ENCODE data around the gene PRMT3. TPM values are rescaled to one million over a fixed set of nuclear protein-coding genes. Genes with fewer than 3 reads are reported as not detected.
"Not testable (repeated sequence)": the region's sequence is repeated elsewhere in the genome, so short reads cannot be mapped to it uniquely, and the experiment has no call there.

The PRMT3 gene
- total and polyA plus RNA-seq, 7 donors, result 6.3 to 23.2 (median 17.2) TPM

DNA sequence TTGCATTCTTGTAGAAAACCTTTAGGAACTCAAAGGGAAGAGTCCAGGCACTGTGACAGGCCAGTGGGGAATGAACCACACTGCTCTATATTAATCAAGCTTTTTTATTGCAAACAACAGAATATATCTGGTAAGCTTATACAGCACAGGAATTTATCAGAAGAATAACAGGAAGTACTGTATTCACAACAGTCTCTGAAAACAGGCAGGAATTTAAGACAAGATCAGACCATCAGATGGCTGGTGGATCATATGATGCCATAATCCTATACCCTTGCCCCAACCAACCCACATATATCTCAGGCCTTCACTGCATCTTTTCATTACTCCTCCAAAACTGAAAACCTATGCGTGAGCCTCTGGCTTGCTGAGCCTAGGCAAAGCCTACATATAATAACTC is 25.0 kb upstream of the PRMT3 start:
- 0 to 2% (median 0%) methylated on average over 1 of the region's 1 CpG for WGBS, 3 donors
- intact Hi-C loops (cut with DNase I), result no loop called here
- Histone ChIP-seq H3K27me3 (ENCODE audit: insufficient read depth in 3 of 3, low read length in 2 of 3) (no peaks in the 10 kb centered on the region), H3K4me3 (no peak overlapping the region), H3K9me3 (no peaks in the 10 kb centered on the region), H3K4me1 (peaks cover 18% of the 10 kb centered on the region), H3K27ac (no peak overlapping the region), H3K36me3 (ENCODE audit: insufficient read depth in 1 of 2, low read depth in 1 of 2) (peaks cover 0 to 6% of the 10 kb centered on the region in 2 donors)
- no peak for TF ChIP-seq CTCF (IDR thresholded peaks at IDR 0.05)
- DNase-seq, result no peak
- no peak for ATAC-seq

DNA sequence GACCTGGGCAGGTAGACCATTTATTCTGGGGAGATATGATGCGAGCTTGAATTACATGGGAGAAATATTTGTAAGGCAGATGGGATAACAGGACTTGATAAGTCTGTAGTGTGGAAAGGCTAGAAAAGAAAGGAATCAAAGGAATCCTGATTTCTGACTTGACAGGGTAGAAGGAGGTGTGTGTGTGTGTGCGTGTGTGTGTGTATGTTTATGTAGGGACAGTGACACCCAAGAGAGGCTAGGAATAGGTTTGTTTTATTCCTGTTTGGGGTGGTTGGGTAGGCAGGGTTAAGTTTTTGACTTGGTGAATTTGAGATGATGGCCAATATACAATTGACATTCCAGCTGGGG is 24.4 kb upstream of the PRMT3 start:
- H3K4me3 ChIP-seq, result peak overlapping the region; percentile 89
- intact Hi-C loops (cut with DNase I), result no loop called here
- H3K27me3 ChIP-seq (ENCODE audit: insufficient read depth in 3 of 3, low read length in 2 of 3), result no peaks in the 10 kb centered on the region
- DNase-seq (no peak), ATAC-seq (peak in 1 of 4 donors; percentile 1)
- peak overlapping the region; percentile 89 for H3K27ac ChIP-seq
- H3K4me1 ChIP-seq, result peaks cover 20% of the 10 kb centered on the region
- H3K9me3 ChIP-seq, result no peaks in the 10 kb centered on the region
- WGBS, 3 donors, result 74 to 81% (median 78%) methylated on average over 2 of the region's 2 CpGs
- H3K36me3 ChIP-seq (ENCODE audit: insufficient read depth in 1 of 2, low read depth in 1 of 2), result peaks cover 0 to 12% of the 10 kb centered on the region in 2 donors
- no peak for TF ChIP-seq CTCF (IDR thresholded peaks at IDR 0.05)

DNA sequence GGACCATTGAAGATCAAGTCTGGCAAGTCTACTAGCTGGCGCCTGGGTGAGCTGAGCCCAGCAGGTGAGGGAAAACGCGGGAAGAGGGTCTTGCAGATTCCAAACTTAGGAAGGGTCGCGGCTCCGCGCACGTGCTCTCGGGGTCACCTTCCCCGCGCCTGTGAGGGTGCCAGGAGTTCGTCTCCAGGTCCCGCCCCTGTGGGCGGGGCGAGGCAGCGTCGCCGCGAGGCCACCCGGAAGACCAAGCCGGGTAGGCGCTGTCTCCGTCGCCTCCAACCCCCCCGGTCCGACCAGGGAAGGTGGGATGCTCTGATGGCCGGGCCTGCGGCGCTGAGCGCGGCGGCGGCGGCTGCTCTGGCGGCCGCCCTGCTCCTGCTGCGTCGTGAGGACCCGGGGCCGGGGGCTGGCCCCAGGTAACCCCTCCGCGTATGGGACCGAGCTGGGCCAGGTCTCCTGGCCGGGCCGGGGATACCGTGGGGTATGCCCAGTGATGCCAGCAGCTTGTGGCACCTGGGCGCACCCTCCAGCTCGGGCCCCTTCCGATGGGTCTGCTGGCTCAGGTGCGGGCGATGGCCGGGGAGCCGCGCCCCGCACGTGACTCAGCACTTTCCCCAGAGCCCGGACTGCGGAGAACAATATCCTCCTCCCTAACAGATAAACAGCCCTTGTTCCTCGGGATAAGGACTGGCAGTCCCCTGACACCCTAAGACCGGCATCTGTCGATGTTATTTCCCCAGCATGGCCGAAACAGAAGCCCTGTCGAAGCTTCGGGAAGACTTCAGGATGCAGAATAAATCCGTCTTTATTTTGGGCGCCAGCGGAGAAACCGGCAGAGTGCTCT is 23.8 kb upstream of the PRMT3 start, which contains the start of gene HTATIP2:
TSS of gene HTATIP2 (plus strand) at position 215 of the 841 bp plus-strand sequence. CDS start at position 739, 524 bp downstream.
- peaks cover 26% of the 10 kb centered on the region for H3K4me1 ChIP-seq
- no peaks in the 10 kb centered on the region for H3K9me3 ChIP-seq
- no peak for TF ChIP-seq CTCF (IDR thresholded peaks at IDR 0.05)
- peak; percentile 73 to 86 for DNase-seq
- intact Hi-C loops (cut with DNase I), result no loop called here
- H3K36me3 ChIP-seq (ENCODE audit: insufficient read depth in 1 of 2, low read depth in 1 of 2), result peaks cover 4 to 18% of the 10 kb centered on the region in 2 donors
- peak within 1 kb of the TSS; percentile 89 for H3K27ac ChIP-seq
- H3K4me3 ChIP-seq, result peak within 1 kb of the TSS; percentile 89
- WGBS, 3 donors, result 2% methylated on average over 56 to 68 of the region's 68 CpGs
- H3K27me3 ChIP-seq (ENCODE audit: insufficient read depth in 3 of 3, low read length in 2 of 3), result no peaks in the 10 kb centered on the region
- ATAC-seq, result peak; percentile 88 to 92 (median 90)

DNA sequence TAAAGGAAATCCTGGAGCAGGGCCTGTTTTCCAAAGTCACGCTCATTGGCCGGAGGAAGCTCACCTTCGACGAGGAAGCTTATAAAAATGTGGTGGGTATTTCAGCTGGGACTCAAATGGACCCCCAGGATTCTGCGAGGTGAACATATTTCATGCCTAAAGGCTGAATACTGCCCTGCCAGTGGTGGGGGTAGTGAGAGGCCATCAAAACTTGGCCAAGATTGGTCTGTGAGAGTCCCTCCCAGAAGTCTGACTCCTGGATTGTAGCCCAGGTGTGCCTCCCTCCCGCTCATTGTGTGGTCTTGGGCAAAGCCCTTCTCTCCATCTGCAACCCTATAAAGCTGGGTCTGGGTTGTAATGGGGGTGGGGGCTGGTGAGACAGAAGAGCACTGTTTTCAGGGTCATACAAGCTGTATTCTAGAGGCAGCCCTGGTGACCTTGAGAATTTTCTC is 23.1 kb upstream of the PRMT3 start:
- 24 to 29% (median 25%) methylated on average over 6 of the region's 6 CpGs for WGBS, 3 donors
- no peaks in the 10 kb centered on the region for H3K27me3 ChIP-seq (ENCODE audit: insufficient read depth in 3 of 3, low read length in 2 of 3)
- H3K4me1 ChIP-seq, result peaks cover 27% of the 10 kb centered on the region
- peak overlapping the region; percentile 89 for H3K4me3 ChIP-seq
- peaks cover 4 to 21% of the 10 kb centered on the region in 2 donors for H3K36me3 ChIP-seq (ENCODE audit: insufficient read depth in 1 of 2, low read depth in 1 of 2)
- no peak for TF ChIP-seq CTCF (IDR thresholded peaks at IDR 0.05)
- no peaks in the 10 kb centered on the region for H3K9me3 ChIP-seq
- DNase-seq (peak in 1 of 2 donors; percentile 16), ATAC-seq (peak; percentile 50 to 69 (median 51))
- peak overlapping the region; percentile 89 for H3K27ac ChIP-seq
- intact Hi-C loops (cut with DNase I), result no loop called here

DNA sequence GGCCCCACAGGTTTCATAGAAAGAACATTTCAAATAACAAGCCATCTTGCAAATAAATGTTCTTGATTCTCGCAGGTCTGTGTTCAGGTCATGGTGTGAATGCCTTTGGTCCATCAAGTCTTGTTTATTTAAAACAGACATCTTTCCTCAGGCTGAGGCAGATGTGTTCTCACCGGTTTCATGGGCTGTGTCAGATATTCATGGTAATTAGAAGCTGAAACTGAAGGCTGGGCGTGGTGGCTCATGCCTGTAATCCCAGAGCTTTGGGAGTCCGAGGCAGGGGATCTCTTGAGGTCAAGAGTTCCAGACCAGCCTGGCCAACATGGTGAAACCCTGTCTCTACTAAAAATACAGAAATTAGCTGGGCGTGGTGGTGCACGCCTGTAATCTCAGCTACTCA is 22.1 kb upstream of the PRMT3 start:
- peak overlapping the region; percentile 89 for H3K4me3 ChIP-seq
- ATAC-seq; DNase-seq; H3K27ac ChIP-seq; intact Hi-C loops (cut with DNase I); H3K27me3 ChIP-seq (ENCODE audit: insufficient read depth in 3 of 3, low read length in 2 of 3); H3K9me3 ChIP-seq: not testable (repeated sequence)
- peaks cover 27% of the 10 kb centered on the region for H3K4me1 ChIP-seq
- 89 to 93% (median 91%) methylated on average over 6 of the region's 6 CpGs for WGBS, 3 donors
- H3K36me3 ChIP-seq (ENCODE audit: insufficient read depth in 1 of 2, low read depth in 1 of 2), result peaks cover 4 to 24% of the 10 kb centered on the region in 2 donors
